Lung (tissue), 12 donors: ENCODE results near the gene SYNE1. TPM values are rescaled to one million over a fixed set of nuclear protein-coding genes. Genes with fewer than 3 reads are reported as not detected.
A peak's percentile ranks its signal among the peaks of the same experiment; 100 is the strongest.

ENCODE experiments used
- ATAC-seq: fragments of 200-7000 bp; cut with Tn5 transposase; one replicate; pipeline ENCODE4 v1.9.1; 2020; ENCODE audit warnings: moderate number of reproducible peaks; ENCODE audit not compliant: insufficient read depth, low FRiP score
- DNase-seq, 3 donors: peaks; one replicate each; pipeline ENCODE4 v3.0.0-alpha.2; 2013 to 2017
- H3K27ac ChIP-seq, 2 donors: one replicate each; pipeline ENCODE4 v1.5.1; 2013; ENCODE audit warnings: mild to moderate bottlenecking in 2 of 2, moderate library complexity in 2 of 2, control low read depth in 1 of 2, inconsistent platforms in 1 of 2, low read depth in 1 of 2, low read length in 1 of 2
- H3K27me3 ChIP-seq, 3 donors: one replicate each; pipeline ENCODE4 v1.5.1; 2013; ENCODE audit warnings: low read length in 2 of 3; ENCODE audit not compliant: control insufficient read depth in 3 of 3, insufficient read depth in 3 of 3
- H3K36me3 ChIP-seq, 4 donors: one replicate each; pipeline ENCODE4 v1.5.1; 2013; ENCODE audit warnings: low read length in 4 of 4, mild to moderate bottlenecking in 1 of 4, moderate library complexity in 1 of 4; ENCODE audit not compliant: control insufficient read depth in 4 of 4, insufficient read depth in 4 of 4
- H3K4me1 ChIP-seq, 5 donors: one replicate each; pipeline ENCODE4 v1.5.1; 2013; ENCODE audit warnings: low read length in 5 of 5, mild to moderate bottlenecking in 2 of 5, moderate library complexity in 1 of 5; ENCODE audit not compliant: control insufficient read depth in 5 of 5, insufficient read depth in 5 of 5
- H3K4me3 ChIP-seq: one replicate; pipeline ENCODE4 v1.5.1; 2013; ENCODE audit warnings: mild to moderate bottlenecking, control low read depth, moderate library complexity
- H3K9ac ChIP-seq, 2 donors: one replicate each; pipeline ENCODE4 v1.5.1; 2013; ENCODE audit warnings: low read length in 2 of 2, control low read depth in 1 of 2; ENCODE audit not compliant: insufficient read depth in 1 of 2
- H3K9me3 ChIP-seq, 4 donors: one replicate each; pipeline ENCODE4 v1.5.1; 2013; ENCODE audit warnings: low read length in 3 of 4, mild to moderate bottlenecking in 1 of 4, moderate library complexity in 1 of 4; ENCODE audit not compliant: control insufficient read depth in 4 of 4, insufficient read depth in 3 of 4
- CTCF ChIP-seq: IDR thresholded peaks from 2 replicates; pipeline ENCODE4 v1.5.1; 2012; ENCODE audit warnings: mild to moderate bottlenecking; ENCODE audit errors: control extremely low read depth, extremely low read depth
- WGBS, 2 donors: extraction: QIAGEN DNeasy Blood & Tissue Kit; methylation state at CpG; one replicate each; pipeline ENCODE4 v1.1.7; 2013; 5-methylcytosine and 5-hydroxymethylcytosine counted together
- polyA plus RNA-seq, 2 donors: library from polyadenylated mRNA; stranded (reverse); fragments of 200-250 nt; gene quantifications; one replicate each; pipeline ENCODE4 v1.2.1, GENCODE V29; 2013
- total RNA-seq, 2 donors: library from RNA; depleted of rRNA in 1 of 2; stranded (reverse); fragments of >200 nt in 1 of 2; gene quantifications; one replicate each; pipeline ENCODE4 v1.2.1, GENCODE V29; 2014 to 2021
- donor health status: control.
- donor health status: control.
- donor health status: Bipolar disorder and iron deficiency.
- donor health status: healthy.
- donor health status: DM: yes; HTN: yes; CAD: no.

SYNE1 gene
- total and polyA plus RNA-seq, 4 donors: 26.4 to 352 (median 131) TPM

GRCh38 chr6:152343735-152344360 lies 293.3 kb downstream of the SYNE1 start:
- H3K4me3 ChIP-seq: no peak overlapping the region
- H3K9me3 ChIP-seq: no peaks in the 10 kb centered on the region
- no peaks in the 10 kb centered on the region for H3K27me3 ChIP-seq
- 96 to 98% methylated on average over 9 of the region's 9 CpGs for WGBS, 2 donors
- no peak for DNase-seq
- H3K36me3 ChIP-seq: peaks cover 9 to 32% (median 19%) of the 10 kb centered on the region in 4 donors
- no peak overlapping the region for H3K9ac ChIP-seq
- ATAC-seq: no peak
- no peaks in the 10 kb centered on the region for H3K4me1 ChIP-seq
- no peak overlapping the region for H3K27ac ChIP-seq
- no peak for TF ChIP-seq CTCF

GRCh38 chr6:152341596-152341995 lies 295.6 kb downstream of the SYNE1 start:
- H3K4me1 ChIP-seq: no peaks in the 10 kb centered on the region
- H3K9ac ChIP-seq: no peak overlapping the region
- H3K36me3 ChIP-seq: peaks cover 15 to 34% (median 18%) of the 10 kb centered on the region in 4 donors
- TF ChIP-seq CTCF: no peak
- H3K27me3 ChIP-seq: no peaks in the 10 kb centered on the region
- H3K4me3 ChIP-seq: no peak overlapping the region
- 76 to 80% methylated on average over 5 of the region's 5 CpGs for WGBS, 2 donors
- ATAC-seq (no peak), DNase-seq (no peak)
- H3K27ac ChIP-seq: no peak overlapping the region
- no peaks in the 10 kb centered on the region for H3K9me3 ChIP-seq

GRCh38 chr6:152338335-152339125 lies 298.6 kb downstream of the SYNE1 start:
- WGBS, 2 donors: 52 to 58% methylated on average over 10 of the region's 10 CpGs
- DNase-seq (peak in 2 of 3 donors; percentile 38 to 45), ATAC-seq (peak; percentile 76)
- Histone ChIP-seq H3K9ac (no peak overlapping the region), H3K4me1 (no peaks in the 10 kb centered on the region), H3K27ac (no peak overlapping the region), H3K4me3 (no peak overlapping the region), H3K27me3 (no peaks in the 10 kb centered on the region), H3K36me3 (peaks cover 19 to 44% (median 24%) of the 10 kb centered on the region in 4 donors), H3K9me3 (no peaks in the 10 kb centered on the region)
- peak; percentile 76 for TF ChIP-seq CTCF
